Stimulated activated CD4-positive, alpha-beta T cell treated with anti-CD3 and anti-CD28 coated beads, Interleukin-1b, Interleukin-23, amount 100 ng/mL, for 4 hours (primary cell): Measurements from ENCODE around the gene OOSP3.
"Not testable (repeated sequence)": the region's sequence is repeated elsewhere in the genome, so short reads cannot be mapped to it uniquely, and the experiment has no call there.

ENCODE experiments used
- DNase-seq, 2 donors: peaks; one replicate each; pipeline ENCODE4 v3.0.0-alpha.2; 2020; ENCODE audit warnings: low read depth in 2 of 2

The OOSP3 gene, protein sequence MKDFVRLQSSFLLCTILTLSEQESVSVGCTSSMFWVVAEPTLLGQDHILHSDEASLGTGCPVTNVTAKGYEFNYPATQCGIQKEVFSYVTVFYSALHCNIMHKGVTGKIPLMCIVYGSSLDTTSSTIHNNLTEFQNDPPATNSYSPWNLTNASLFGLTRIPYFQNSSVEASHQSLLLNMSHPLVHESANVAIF

DNA sequence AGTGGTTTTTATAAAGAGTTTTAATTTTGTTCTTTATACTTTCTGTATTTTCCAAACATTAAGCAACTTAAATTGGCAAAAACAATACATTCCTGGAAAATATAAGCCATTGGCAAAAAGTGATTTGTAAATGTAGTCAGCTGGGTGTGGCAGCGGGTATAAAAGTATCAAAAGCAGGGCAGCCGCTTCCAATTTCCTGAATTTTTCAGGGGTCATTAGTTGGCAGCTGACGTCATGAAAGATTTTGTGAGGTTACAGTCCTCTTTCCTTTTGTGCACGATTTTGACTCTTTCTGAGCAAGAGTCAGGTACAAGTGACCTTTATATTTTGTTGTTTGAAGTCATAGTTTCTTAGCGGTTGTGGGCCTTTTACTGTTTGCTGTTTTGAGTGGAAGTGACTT, at the start of gene OOSP3:
TSS of gene OOSP3 (plus strand) at position 208 of the 400 bp plus-strand sequence. CDS start at position 235, 27 bp downstream.
- no peak for DNase-seq

DNA sequence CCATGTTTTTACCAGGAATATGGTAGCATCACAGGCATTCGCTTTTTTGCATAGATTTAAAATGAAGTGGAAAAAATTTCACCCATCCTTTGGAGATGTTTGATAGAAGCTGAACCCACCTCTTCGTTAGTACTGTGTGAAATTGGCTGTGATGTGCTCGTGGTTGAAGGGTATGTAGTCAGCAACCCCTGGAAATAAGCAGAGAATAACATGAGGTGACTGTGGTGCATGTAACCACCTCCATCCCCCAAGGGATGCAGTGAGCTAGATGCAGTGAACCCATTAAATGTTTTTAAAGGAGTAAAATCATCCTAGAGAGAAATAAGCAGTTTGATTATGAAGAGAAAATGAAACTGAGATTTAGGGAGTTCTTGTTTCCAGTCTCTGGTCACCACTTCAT, 49.2 kb upstream of the OOSP3 start:
- DNase-seq: no peak

DNA sequence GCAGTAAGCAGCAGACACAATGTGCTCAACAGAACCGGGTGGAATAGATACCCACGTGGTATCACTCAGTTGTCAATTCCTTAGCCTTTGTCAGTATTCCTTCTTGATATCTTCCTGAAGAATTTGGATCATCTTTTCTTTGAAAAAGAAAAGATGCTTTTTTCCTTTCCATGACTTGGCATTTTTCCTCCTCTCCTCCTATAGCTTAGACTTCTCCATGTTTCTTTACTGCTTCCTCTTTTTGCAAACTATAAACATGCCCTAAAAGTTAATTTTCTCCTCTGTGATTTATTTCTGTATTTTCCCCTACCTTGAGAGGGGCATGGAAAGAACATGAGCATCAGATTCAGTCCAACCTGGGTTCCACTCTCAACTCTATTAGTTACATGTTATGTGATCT, 45.0 kb upstream of the OOSP3 start:
- no peak for DNase-seq

DNA sequence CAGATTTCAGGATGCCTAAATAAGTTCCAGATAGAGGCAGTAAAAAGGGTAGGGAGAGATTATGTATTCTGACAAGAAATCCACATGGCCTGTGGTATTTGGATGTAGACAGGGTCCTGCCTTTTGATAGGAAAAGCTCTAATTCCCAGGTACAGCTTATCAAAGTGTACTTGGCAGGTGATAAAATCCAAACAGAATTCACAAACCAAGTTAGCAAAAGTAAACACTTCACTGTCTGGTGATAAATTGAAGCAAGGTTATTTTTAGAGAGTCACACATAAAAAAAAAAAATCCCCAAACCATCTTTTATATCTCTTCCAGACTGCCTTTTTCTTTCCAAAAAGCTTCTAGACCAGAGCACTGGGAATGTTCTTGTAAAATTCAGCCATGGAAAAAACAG, 39.0 kb upstream of the OOSP3 start:
- DNase-seq: no peak

DNA sequence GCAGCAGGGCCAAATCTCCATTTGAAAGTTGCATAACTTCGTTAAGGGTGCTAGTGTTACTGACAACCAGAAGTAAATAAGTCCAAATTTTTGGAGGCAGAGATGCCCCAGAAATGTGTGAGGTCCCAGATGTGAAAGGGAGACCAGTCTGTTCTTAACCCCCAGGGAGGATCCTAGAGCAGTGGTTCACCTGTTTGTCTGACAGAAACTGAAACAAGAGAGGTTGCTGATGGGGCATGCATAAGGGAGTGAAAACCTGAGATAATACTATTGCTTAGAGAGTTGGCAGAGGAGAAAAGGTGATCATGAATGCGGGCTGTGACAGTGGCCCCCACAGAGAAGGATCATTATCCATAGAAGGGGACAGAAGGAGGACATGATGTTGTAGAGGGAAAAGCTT, 37.1 kb upstream of the OOSP3 start:
- DNase-seq: no peak

DNA sequence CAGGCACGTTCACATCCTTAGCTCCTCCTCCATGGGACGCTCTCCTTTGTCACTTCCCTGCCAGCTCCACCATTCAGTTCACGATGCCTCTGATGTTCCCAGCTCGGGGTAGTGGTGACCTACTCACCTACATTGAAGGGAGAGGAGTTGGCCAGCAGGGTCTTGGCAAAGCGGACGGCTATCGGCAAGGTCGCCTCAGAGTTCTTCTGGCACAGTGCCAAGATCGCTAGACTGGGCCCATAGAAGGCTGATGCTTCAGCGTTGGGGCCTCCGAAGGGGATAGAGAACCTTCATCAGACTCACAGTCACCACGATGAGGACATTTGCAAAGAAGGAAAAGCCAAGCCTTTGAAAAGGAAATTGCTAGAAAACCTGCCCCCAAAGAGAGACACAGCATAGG, 36.3 kb upstream of the OOSP3 start:
- no peak for DNase-seq

DNA sequence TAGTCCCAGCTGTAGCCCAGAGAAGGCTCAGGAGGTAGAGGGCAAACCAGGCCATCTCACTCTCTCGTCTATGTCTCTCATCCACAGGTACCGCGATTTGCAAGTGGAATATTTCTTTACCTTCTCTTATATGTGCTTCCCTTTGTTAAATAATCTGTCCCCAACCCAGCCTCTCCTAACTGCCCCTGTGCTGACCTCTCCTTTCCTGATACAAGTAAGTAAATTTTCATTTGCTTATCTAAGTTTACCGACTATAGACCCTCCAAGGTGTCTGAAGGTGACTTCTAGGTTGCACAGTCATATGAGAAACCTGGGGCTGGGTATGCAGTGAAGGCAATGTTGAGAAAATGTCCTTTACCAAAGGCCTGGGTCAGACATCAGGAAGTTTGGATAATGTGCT, 33.2 kb upstream of the OOSP3 start, which contains the start of gene CBLIF:
TSS of gene CBLIF (minus strand) at position 101 of the 400 bp plus-strand sequence. CDS start at position 55, 46 bp downstream.
- DNase-seq: no peak

DNA sequence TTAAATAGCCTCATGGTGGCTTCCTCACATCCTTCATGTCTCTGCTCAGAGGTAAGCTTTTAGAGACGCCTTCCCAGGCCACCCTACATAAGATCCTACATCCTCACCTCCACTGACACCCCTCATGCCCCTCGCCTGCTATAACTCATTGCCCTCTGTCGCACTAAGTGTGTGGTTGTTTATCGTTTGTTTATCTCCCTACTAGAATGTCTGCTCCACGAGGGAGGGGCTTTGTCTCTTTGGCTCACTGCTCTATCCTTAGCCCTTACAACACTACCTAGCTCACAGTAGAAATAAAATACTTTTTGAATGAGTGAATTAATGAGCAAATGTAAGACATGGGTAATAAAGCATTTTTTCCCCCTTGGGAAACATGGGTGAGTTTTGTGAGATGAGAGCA, 32.0 kb upstream of the OOSP3 start:
- no peak for DNase-seq

DNA sequence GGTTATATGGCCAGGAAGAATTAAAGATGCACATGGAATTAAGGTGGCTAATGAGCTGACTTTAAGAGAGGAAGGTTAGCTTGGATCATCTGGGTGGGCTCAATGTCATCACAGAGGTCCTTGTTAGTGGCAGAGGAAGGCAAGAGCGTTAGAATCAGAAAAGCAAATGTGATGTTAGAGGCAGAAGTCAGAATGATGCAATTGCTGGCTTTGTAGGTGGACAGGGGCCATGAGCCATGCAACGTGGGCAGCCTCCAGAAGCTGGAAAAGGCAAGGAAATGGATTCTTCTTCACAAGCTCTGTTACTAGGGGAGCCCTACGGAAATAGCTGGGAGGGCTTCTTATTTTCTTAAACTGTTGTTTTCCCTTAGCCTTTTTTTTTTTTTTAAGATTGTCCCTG, 31.0 kb upstream of the OOSP3 start:
- DNase-seq: no peak

DNA sequence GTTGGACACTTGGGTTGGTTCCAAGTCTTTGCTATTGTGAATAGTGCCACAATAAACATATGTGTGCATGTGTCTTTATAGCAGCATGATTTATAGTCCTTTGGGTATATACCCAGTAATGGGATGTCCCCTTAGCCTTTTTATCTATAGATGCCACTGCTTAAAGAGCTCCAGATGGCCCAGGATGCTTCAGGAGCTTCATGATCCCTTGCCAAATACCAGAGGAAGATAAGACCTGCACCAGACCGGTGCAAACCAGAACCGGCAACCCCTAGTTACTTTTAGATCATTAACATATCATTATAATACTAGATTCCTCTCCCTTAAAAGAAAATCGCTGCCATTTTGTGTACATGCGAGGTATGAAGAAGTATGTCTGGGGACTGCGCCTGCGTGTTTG, 30.1 kb upstream of the OOSP3 start:
- not testable (repeated sequence) for DNase-seq

DNA sequence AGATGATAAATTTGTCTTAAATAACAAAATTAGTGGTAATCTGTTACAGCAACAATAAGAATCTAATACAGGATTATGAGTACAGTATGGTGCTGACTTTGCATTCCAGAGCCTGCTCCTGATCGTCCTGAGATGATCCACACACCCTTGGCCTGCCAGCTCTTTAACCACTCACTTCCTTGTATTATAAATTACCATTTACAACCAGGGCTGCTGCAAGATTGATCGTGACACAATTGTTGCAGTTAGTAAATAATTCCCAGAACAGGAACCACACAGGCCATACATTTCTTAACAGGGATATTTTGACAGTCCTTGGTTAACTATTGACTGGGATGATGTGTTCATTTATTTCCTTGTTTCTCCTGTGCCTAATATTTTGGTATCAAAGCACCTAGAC, 29.5 kb upstream of the OOSP3 start:
- DNase-seq: no peak

DNA sequence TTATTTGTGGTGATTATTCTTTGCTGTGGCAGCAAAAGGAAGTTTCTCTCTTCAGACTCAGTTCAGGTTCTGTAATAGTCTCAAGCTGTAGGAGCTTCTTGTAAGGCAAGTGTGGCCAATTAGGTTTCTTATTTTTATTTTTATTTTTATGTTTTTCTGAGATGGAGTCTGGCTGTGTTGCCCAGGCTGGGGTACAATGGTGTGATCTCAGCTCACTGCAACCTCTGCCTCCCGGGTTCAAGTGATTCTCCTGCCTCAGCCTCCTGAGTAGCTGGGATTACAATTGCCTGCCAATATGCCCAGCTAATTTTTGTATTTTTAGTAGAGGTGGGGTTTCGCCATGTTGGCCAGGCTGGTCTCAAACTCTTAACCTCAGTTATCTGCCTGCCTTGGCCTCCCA, 29.0 kb upstream of the OOSP3 start:
- DNase-seq: not testable (repeated sequence)

DNA sequence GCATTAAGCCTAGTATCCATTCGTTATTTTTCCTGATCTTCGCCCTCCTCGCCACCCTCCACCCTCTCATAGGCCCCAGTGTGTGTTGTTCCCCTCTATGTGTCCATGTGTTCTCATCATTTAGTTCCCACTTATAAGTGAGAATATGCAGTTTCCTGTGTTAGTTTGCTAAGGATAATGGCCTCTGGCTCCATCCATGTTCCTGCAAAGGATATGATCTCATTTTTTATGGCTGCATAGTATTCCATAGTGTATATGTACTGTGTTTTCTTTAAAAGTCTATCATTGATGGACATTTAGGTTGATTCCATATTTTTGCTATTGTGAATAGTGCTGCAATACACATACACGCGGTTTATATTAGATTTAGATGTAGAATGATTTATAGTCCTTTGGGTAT, 27.2 kb upstream of the OOSP3 start:
- DNase-seq: not testable (repeated sequence)

DNA sequence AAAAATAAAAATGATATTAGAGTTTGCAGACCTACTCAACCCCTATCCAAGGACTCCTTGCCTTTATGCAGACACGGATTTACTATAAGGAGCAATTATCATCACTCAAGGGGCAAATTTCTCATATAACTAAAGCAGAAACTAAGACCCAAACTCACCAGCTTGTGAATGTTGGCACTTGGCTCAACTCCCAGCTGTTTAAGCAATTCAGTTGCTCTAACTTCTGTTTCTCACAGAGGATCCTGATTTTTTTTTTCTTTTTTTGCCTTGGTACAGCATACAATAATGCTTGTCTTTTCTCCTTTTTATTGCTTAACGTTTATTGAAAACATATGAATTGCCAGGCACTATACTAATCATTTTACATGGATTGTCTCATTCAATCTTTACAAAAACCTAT, 23.7 kb upstream of the OOSP3 start:
- no peak for DNase-seq

DNA sequence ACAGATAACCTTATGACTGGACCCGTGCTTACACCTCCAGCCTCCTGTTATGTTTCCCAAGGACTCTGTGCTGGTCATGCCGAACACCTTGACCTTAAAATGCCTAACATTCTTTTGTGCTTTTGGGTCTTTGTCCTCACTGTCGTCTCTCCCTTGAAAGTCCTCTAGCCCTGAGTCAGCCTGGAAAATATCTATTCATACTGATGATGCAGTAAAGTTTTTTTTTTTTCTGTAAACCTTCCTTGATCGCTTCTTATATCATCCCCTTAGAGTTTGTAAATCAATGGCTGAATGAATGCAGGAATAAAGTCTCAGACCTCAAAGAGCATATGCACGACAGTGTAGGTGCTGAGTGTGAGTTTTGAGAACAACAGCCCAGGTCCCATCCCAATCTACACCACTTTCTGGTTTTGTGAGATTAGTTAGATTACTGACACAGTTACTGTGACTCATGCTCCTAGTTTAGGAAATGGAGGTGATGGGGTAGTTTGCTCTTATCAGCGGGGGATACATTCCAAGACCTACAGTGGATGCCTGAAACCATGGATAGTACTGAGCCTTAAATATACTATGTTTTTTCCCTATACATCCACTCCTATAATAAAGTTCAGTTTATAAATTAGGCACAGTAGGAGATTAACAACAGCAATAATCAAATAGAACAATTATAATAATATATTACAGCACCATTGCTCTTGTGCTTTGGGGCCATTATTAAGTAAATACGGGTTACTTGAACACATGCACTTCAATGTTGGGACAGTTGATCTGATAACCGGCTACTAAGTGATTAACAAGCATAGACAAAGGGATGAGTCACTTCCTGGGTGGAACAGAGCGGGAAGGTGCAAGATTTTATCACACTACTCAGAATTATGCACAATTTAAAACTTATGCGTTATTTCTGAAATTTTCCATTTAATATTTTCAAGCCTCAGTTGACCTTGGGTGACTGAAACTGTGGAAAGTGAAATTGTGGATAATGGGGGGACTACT, 20.8 kb upstream of the OOSP3 start:
- no peak for DNase-seq

DNA sequence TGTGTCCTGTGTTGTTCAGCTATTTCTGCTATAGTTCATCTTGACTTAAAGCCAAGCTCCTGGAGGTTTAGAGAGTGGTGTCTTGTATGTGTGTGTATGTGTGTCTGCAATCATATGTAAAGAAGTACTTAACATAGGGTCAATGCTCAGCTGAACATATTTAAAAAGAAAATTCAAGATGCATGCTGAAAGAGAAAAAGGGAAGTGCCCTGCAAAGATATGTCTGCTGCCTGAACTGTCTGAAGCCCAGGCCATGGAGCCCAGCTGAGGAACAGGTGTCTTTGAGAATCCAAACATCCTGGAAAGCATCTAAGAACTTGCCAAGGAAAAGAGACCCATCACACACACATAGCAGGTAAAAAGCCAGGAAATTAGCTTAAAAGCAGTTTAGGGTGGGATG, 18.9 kb upstream of the OOSP3 start:
- DNase-seq: no peak

DNA sequence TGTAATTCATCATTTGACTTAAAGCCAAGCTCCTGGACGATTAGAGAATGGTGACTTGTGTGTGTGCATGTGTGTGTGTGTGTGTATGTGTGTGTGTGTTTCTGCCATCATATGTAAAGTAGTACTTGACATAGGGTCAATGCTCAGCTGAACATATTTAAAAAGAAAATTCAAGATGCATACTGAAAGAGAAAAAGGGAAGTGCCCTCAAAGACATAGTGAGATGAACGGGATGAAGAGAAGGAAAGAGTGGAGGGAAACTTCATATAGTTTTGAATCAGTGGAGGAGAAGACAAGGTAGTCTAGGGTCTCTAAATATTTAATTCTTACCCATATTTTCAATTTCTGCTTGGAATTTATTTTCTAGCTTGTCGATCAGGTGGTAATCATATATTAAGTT, 16.3 kb upstream of the OOSP3 start:
- DNase-seq: no peak

DNA sequence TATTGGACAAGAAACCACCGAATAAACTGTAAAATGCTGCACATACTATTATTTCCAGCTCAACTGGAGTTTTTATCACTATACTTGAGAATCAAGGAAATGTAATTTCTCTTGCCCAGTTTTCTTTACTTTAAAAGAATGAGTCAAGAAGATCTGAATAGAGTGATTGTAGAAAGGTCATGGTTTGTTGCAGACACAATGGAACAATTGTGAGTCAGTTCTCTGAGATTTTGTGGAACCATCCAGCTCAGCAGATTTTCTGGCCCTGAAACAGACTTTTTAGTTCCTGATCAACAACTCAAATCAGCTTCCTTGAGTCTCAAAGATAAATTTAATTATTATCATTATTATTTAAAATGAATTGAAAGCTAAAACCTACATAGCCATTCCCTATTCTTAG, 13.6 kb upstream of the OOSP3 start:
- DNase-seq: no peak

DNA sequence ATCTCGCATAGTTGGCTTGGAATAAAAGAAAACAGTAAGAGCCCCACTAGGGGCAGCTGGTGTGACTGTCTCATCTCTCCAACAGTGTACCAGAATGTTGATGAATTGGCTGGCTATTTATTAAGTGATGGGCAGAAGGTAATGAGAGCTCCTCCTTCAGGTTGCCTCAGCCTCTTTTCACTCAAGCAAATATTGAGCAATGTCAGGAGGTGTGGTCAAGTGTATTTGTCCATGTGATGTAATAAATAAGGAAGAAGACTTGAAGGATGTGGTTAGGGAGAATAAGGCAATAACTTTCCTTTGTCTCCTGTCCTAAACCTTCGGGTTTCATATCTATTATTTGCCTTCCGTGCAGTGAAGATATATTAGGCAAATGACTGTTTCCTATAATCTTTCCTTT, 12.2 kb upstream of the OOSP3 start, which contains the start of gene TCN1:
TSS of gene TCN1 (minus strand) at position 91 of the 400 bp plus-strand sequence. CDS start at position 74, 17 bp downstream.
- no peak for DNase-seq

DNA sequence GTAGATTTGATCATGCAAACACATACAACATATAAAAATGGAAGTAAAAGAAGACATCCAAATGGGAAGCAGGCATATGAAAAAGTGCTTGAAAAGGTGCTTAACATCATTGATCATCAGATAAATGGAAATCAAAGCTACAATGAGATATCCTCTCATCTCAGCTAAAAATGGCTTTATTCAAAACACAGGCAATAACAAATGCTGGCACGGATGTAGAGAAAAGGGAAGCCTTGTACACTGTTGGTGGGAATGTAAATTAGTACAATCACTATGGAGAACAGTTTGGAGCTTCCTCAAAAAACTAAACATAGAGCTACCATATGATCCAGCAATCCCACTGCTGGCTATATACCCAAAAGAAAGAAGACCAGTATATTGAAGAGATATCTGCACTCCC, 11.7 kb upstream of the OOSP3 start:
- no peak for DNase-seq

DNA sequence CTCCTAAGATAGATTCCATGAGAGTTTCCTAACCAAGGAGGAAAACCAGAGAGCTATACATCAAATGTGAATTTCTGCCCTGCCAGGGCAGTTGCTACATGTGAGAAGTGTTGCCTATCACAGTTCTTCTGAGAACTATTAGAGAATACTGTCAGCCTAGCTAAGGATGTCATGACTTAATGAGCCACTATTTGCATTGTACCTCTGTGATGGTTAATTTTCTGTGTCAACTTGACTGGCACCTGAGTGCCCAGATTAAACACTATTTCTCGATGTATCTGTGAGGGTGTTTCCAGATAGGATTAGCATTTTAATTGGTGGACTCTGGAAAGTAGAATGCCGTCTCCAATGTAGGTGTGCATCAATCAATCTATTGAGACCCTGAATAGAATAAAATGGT, 10.6 kb upstream of the OOSP3 start:
- no peak for DNase-seq

DNA sequence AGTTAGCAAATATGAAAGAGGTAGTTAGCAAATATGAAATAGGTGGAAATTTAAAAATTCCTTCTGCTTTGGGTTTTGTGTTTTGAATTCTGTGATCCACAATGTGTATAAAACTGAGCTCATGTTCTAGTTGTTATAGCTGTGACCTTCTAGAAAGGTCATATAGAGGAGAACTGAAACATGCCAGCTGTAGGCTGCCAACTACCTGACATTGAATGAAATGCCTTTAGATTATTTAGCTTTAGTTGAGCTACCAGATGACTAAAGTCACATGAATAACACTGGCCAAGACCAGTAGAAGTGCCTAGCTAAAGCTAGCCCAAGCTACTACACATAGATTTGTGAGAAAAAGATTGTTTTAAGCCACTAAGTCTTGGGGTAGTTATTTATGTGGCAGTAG, 6.5 kb upstream of the OOSP3 start:
- no peak for DNase-seq
